GM18951 (cell line): Measurements from ENCODE around the gene KAZN.

Experiments used
- POLR2A ChIP-seq: IDR thresholded peaks from 4 replicates; pipeline ENCODE4 v1.6.1; 2011; ENCODE audit warnings: mild to moderate bottlenecking; ENCODE audit not compliant: insufficient read length, insufficient read depth; ENCODE audit errors: extremely low read depth
- in situ Hi-C: fragments of 300-500 bp; cut with MboI; formaldehyde crosslinking; loops from one replicate; pipeline ENCODE4 v1.12.0; 2022; ENCODE audit warnings: low sequenced_read_pairs, mixed read lengths, inconsistent platforms; ENCODE audit not compliant: unreplicated experiment

Gene KAZN

DNA sequence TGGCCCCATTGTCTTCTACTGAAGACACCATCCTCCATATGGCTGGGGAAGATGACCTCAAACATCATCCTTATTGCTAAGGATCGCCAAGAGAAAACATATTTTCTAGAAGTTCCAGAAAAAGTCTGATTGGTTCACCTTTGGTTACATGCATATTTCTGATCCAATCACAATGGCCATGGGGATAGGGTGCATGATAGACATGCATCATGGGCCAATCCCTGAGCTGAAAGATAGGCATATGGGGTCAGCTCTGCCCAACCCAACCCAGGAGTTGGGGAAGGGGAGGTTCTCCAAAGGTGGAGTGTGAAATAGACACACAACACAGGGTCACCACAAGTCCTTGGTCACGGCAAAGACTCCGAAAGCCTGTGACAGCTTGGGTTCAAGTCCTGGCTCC is 278.7 kb downstream of the KAZN start:
- no peak for TF ChIP-seq POLR2A
- in situ Hi-C loops: no loop called here

DNA sequence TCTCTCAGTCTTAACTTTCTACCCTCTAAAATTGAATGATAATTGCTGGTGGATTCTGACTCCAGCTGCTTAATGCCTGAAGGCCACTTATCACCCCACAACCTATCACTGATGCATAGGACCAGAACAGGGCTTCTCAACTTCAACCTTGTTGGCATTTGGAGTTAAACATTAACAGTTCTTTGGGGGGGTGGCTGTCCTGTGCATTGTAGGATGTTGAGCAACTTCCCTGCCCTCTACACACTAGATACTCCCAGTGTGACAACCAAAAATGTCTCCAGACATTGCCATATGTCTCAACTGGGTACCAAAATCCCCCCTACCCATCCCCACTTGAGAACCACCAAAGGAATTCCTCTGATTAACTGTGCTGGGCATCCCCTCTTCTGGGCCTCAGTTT is 279.6 kb downstream of the KAZN start:
- no peak for TF ChIP-seq POLR2A
- in situ Hi-C loops: no loop called here

- in situ Hi-C loops: no loop called here
- TF ChIP-seq POLR2A: no peak
Measured at GRCh38 chr1:14878951-14879350, 280.5 kb downstream of the KAZN start.

- TF ChIP-seq POLR2A: no peak
- in situ Hi-C loops: no loop called here
Measured at GRCh38 chr1:14880456-14881316, 282.2 kb downstream of the KAZN start.

DNA sequence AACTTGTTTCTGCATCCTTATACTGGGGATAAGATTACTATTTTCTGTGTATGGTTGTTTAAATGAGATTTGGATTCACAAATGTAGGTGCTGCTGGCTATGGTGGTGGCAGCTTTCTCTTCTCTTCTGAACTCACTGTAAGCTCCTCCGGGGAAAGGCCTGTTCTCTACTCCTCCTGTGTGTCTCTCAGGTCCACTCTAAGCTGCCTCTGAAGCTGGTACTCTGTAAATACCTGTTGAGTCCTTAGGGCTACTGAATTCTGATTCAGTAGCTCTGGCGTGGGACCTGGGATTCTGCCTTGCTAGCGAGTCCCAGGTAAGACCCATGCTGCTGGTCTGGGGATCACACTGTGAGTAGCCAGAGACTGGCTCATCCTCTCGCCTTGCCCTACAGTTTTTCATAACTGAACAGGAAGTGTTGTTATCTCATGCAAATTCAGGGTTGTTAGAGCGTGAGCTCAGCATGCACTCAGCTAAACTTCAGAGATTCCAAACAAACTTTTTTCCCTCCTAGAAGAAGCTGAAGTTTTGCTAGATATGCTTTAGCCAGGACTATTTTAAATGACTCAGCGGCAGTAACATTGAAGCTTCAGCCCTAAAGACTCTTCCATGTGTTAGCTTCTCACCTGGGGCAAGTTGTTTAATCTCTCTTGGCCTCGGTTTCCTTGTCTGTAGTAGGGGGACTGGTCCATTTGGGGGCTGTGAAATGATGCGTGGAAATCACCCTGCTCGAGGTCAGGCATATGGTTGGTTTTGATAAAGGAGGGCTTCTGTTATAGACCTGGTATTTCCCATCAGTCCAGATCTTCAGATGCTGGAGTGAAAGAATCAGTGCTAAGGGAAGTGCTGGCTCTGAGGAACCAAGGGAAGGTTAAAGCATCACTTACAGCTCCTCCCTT is 283.5 kb downstream of the KAZN start:
- no peak for TF ChIP-seq POLR2A
- in situ Hi-C loops: no loop called here

DNA sequence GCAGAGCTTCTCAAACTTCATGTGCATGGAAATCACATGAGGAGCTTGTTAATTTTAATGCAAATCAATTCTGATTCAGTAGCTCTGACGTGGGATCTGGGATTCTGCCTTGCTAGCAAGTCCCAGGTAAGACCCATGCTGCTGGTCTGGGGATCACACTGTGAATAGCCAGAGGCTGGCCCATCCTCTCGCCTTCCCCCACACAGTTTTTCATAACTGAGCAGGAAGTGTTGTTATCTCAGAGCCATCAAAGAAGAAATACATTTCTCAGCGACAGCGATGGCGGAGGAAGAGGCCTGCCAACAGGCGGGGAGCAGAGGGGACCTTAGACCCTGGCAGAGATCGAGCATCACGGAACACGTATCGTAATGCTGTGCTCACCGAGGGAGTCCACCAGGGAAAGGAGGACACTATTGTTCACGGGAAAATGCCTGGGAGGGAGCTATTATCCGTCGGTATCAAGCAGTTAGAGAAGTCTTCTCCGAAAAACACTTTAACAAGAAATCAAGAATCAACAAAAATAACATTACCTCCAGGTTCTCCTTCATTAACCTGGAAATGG is 286.2 kb downstream of the KAZN start:
- in situ Hi-C loops: no loop called here
- no peak for TF ChIP-seq POLR2A

GRCh38 chr1:14887044-14887566 is 288.6 kb downstream of the KAZN start:
- in situ Hi-C loops: no loop called here

GRCh38 chr1:14887764-14888350 is 289.4 kb downstream of the KAZN start:
- in situ Hi-C loops: no loop called here
- no peak for TF ChIP-seq POLR2A

More at GRCh38 chr1:14887044-14887566, 288.6 kb downstream of the KAZN start:
- TF ChIP-seq POLR2A: no peak

GRCh38 chr1:14888374-14888773 is 289.9 kb downstream of the KAZN start:
- in situ Hi-C loops: no loop called here
- TF ChIP-seq POLR2A: no peak

- in situ Hi-C loops: no loop called here
- no peak for TF ChIP-seq POLR2A
Measured at GRCh38 chr1:14889825-14890440, 291.4 kb downstream of the KAZN start.

DNA sequence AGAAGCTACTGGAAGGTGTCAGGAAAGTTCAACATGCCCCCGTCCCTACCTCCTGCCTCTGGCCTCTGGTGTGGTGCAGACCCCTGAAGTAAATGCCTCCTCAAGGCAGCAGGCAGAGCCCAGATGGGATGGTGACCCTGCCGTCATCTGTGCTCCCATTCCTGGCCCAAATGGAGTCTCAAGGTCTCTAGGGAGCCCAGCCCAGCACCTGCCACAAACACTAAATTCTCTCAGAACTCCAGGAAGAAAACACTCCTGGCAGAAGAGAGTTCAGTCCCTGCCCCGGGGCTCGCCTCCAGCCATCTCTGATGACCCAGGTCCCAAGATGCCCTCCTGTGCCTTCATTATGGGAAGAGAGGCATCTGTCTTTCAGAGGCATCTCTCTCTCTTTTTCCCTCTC is 293.5 kb downstream of the KAZN start:
- no peak for TF ChIP-seq POLR2A
- in situ Hi-C loops: no loop called here

- no peak for TF ChIP-seq POLR2A
- in situ Hi-C loops: no loop called here
Measured at GRCh38 chr1:14894811-14895560, 296.5 kb downstream of the KAZN start.
